ENCODE results near the gene CPNE8.

Gene CPNE8

DNA sequence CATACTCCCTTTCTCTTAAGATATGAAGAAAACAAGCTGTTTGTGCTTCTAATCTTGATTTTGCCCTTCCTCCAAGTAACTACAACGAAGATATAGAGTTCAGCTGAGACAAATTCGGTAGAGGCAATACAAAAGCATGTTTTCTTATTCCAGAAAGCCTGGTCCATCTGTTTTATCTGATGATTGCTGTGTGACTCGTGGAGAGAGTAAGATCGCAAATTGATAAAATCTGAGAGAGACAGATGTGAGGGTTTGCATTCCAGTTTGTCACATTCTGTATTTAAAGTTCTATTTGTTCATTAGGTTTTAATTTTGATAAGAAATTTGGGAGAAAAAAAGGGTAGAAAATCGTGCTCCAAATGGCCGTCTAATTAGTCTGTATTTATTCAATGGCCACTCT is 192.1 kb downstream of the CPNE8 start:
- DNase-seq = no peak

DNA sequence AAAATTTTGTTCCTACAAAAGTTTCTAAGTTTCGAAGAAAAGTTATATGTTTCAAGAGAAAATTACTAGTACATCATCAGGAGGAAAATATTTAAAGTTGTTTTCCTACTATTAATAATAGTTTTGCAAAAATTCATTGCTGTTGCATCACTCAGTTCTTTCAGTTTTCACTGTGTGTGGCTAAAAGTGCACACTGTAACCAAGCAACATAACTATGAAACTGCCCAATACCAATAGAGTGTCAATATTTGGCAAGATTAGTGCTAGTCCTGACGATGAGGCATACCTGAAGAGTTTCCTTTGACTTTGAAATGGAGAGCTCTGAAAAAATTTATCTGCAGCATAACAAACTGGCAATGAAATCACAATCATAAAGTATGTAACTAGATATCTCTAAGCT is 194.3 kb downstream of the CPNE8 start:
- DNase-seq = no peak

DNA sequence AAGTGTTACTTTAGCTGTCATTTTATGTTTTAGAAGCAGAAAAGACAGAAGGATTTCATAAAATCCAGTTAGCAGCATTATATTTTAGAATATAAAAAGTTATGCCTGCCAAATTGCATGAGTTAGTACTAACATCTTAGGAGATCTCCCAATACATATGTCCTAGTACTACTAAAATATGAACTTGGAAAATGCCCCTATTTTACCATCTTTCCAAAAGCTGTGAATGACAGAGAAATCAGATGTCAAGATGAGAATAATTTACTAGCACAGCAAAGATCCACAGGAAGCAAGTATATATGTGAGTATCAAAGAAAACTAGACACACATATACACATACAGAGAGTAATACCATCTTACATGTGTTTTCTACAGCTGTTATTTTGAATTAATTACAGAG is 196.9 kb downstream of the CPNE8 start:
- DNase-seq = no peak

DNA sequence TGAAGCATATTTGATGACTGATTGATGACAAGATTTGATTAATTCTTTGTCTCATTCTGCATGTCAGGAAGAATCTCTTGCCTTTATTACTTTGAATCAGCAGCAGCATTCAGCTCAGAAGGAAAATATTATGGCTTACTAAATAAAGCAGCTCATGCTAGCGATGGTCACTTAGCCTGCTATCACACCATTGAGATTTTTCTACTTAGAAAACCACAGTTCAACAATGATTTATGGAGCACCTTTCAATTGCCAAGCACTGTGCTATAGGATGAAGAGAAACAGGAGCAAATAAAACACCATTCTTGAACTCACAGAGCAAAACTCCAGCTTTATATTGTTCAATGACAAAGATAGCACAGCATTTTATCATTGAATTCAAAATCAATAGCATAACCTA is 197.7 kb downstream of the CPNE8 start:
- DNase-seq = no peak

DNA sequence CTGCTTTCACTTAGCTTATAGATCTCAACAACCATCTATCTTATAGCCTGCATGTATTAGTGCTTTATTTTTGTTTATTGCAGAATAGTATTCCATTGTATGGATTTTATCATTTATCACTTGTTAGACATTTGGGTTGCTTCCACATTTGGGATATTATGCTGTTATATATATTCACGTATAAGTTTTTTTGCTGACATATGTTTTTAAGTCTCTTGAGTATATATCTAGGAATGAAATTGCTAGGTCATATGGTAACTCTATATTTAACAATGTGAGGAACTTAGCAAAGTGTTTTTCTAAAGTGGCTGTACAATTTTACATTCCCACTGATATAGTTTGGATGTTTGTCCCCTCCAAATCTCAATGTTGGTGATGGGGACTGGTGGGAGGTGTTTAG is 208.1 kb downstream of the CPNE8 start:
- DNase-seq = no peak

DNA sequence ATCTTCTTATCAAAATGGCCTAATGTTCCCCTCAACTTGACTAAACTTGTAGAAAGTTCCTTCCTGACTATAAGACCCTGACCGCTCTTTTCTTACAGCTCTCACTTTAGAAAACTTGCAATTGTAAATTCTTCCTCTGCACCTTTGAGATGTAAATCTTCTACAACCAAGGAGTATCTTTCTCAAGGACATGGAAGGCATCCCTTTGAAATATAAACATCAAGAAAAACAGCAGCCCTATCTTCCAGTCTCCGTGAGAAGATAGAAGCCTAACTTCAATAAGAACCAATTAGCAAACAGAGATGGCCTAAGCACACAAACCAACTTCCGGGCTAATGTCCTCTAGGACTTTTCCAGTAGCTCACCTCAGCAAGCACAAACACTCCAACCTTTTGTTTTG is 210.3 kb downstream of the CPNE8 start:
- DNase-seq = no peak

DNA sequence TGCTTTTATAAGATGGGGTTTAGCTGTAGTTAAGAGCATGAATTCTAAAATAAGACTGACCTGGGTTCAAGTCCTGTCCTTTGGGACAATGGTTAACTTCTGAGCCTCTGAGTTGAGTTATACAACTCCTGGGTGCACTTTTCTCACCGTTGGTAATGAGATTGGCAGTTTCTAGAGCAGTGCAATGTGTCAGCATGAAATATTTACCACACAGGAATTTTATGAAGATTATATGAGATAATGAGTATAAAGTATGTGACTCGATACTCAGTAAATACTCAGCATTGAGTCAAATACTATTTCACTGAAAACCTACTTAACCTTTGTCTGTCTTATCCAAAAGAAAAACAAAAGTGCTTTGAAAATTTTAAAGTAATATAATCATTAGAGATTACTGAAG is 214.2 kb downstream of the CPNE8 start:
- DNase-seq = no peak

DNA sequence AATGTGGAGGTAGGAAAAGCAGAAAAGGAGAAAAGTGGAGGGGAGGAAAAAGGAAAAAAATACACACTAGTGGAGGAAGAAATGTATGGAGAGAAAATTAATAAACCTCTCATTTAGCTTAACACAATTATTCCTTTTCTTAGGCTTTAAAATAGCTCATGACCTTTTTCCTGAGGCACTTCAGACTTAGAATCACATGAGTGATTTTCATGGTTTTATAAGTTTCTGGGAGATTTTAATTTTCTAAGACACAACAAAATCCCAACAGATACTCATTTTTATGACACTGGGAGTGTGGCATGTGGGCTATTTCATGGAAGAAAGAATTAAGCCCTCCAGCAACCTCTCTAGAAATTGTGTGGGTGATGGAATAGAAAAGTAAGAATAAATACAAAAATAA is 214.7 kb downstream of the CPNE8 start:
- no peak for DNase-seq

DNA sequence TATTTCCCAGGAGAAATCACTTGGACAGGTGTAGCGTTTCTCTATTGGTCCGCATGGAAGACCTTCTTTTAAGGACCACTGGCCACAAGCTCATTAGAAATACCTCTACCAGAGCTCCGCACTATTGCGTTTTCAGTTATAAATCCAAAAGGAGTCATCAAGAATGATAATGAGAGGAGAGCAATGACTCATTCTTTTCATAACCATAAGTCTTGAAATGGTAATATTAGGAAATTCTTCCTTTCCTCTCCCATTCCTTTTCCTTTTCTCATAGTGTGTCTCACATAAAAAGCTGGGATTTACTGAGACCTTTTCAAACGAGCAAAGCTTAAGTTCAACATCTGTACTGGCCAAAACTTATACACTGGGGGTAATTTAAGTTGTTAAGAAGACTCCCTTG is 215.7 kb downstream of the CPNE8 start:
- no peak for DNase-seq

DNA sequence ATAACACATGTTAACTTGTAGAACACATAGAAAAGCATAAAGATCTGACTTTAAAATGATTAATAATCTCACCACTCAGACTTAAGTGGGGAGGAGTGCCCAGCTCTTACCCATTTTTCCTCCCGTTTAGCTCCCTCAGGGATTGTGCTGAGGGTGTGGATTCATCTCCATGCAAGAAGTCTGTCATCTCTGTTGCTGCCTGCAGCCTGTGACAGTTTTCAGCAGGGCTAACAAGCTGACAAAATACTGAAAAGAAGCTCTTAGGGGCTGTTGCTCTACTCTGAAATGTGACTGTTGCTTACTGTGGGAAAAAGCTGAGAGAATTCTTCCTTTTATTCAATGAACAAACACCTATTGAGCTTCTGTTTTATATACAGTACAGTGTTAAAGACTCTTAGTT is 216.2 kb downstream of the CPNE8 start:
- no peak for DNase-seq

DNA sequence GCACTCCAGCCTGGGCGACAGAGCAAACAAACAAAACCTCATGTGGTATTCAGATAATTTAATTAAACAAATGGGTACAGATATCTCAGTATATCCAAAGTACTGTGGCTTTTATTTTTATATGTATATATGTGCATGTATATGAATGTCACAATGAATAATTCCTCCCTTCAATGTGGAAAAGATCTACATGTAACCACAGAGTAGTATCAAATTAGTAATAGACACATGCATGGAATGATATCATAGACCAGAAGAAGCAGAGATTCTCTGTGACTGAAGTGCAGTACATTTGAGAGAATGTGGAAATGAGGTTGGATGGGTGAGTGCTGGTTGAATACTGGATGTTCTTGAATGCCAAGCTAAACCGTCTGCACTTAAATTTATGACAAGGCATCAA is 222.9 kb downstream of the CPNE8 start:
- no peak for DNase-seq

DNA sequence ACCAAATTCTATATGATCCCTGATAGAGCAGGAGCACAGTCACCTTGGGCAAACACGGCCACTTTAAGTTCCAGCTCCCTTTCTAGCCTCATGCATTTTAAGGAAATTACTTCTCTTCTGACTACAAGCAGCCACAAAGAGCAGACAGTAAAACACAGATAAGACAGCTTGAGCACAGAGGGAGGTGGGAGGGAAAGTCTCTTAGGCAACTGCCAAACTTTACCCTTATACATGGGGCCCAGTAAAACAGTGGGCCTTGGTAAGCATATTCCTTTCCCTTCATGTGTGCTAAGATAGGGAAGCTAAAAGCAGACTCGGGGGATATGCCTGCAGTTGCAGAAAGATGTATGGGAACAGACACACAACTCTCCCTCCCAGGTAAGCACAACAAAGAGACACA is 235.9 kb downstream of the CPNE8 start:
- no peak for DNase-seq

DNA sequence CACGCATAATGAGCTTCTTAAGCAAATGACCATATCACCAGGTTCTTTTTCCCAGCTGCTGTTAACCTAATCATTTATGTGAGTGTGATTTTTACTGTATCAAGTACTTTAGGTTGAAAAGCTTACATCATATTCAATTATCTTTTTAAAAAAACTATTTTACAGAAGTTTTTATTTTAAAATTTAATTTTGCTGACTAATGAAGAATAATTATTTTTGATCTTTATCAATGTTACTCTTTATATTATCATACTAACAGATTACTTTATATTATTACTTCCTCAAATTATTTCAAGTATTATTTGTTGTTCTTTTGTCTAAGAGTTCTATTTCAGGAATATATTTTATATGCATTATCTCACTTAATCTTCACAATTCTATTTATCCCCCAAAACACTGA is 236.3 kb downstream of the CPNE8 start:
- DNase-seq = no peak

DNA sequence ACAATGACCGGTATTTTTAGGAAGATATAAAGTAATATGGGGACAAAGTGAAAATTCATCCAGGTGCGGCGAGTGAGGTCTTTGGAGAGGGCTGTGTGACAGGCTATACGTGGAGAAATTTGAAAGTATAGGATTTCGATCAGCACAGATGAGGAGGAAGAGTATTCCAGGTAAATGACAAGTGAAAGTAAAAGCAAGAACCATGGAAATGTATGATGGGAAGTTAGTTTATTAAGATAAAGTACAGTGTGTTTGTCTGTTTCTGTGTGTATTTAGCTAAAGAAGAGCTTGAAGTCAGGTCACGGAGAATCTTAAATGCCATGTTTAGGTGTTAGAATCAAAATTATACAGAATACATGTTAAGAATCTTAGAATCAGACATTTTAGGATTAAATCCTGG is 239.0 kb downstream of the CPNE8 start:
- DNase-seq = no peak

DNA sequence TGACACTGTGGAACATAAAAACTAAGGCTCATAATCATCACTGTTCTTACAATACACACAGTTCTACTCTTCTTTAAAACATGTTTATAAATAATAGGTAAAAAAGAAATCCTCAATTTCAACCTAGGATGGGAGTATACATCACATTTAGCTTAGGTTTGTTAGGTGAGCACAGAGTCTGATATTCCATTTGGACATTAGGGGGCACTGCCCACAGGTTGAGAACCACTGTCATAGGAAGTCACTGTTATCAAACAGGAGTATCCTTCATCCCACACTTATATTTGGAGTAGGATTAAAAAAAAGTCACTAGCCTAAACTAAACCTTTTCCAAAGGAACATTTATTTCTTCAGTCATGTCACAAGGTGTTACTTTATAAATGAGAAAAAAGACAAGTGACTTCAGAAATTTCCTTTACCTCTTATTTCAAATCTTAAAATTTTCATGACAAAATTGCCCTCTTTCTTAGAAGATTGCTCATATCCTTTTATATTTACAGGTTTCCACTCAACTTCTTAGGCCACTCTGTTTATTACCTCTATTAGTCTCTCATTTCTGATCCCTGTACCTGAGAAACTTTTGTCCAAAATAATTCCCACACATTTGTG is 240.6 kb downstream of the CPNE8 start:
- DNase-seq = no peak

DNA sequence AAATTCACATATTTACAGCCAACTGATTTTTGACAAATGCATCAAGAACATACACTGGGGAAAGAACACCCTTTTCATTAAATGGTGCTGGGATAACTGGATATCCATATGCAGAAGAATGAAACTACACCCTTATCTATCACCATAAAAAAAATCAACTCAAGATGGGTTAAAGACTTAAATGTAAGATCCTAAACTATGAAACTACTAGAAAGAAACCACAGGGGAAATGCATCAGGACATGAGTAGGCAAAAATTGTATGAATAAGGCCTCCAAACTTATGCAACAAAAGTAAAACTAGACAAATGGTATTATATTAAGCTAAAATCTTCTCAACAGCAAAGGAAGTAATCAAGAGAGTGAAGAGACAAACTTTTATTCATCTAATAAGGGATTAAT is 242.6 kb downstream of the CPNE8 start:
- no peak for DNase-seq

DNA sequence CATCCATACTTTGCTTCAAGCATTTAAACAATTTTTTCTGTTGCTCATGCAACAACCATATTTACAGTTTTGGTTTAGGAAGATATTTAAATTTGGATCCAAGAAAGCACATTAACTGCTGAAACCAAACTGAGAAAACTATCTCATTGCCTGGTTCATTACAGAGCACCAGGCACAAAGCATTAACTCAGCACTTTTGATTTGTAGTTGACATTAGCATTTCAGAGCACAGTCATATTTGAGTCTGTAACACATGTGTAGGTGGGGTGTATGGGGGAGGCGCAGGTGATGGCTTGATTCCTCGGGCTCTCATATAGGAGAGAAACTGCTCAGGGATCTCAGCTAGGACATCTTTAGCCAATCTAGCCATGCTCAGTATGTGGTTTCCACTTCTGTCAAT is 251.7 kb downstream of the CPNE8 start:
- DNase-seq = no peak

DNA sequence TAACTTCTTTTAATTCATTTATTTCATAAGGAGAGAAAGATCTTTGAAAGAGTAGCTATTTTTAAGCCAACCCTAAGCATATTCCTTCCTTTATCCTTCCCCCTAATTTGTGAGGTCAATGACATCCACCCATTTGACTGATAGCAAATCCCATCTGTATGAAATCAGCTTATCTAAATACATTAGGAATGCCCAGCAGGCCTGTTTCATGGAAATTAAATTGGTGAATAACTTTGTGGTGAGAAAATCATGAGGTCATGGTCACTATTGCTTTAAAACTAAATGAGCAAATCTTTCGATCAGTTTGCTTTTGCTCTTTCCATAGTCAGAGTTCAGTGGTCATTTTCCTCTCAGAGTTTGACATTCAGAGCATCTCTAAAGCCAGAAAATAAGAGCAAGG is 256.6 kb downstream of the CPNE8 start:
- DNase-seq = no peak

DNA sequence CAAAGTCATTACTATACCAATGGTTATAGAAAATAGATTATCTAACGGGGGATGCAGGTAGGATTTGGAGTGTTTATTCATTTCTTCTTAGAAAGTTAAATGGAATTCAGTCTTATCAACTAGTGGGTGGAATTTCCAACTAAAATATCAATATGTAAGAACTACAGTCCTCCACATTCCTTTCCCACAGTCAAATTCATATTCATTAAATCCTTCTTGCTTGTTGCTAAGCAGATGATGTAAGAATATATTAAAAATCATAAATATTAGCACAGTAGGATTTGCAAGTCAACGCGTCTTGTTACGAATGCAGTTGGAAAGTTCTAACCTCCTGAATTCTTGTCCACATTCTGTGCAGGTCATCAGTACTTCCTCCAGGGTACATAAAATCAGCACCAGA is 259.2 kb downstream of the CPNE8 start:
- no peak for DNase-seq

DNA sequence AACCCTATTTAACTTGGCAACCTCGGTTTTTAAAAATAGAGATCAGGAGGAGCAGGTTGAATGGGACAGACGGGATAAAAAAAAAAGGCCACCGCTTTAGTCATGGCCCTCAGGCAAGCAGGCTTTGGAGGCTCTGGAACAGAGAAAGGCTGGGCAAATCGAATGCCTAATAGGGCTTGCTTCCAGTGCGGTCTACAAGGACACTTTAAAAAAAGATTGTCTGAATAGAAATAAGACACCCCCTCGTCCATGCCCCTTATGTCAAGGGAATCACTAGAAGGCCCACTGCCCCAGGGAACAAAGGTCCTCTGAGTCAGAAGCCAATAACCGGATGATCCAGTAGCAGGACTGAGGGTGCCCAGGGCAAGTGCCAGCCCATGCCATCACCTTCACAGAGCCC is 265.8 kb downstream of the CPNE8 start:
- no peak for DNase-seq

DNA sequence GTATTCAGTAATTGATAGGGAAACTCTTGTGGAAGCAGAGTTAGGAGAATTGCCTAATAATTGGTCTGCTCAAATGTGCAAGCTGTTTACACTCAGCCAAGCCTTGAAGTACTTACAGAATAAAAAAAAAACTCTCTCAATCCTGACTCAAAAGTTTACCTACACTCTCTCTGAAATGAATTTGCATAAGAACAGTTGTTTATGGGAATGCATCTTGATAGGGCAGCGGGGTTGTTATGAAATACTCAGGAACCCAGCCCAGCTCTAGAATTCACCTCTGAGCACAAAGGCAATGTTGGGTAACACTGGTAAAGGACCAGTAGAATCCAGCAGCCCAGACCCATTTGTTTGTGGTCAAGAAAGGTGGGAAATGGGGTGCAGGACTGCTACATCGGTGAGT is 267.0 kb downstream of the CPNE8 start:
- no peak for DNase-seq

DNA sequence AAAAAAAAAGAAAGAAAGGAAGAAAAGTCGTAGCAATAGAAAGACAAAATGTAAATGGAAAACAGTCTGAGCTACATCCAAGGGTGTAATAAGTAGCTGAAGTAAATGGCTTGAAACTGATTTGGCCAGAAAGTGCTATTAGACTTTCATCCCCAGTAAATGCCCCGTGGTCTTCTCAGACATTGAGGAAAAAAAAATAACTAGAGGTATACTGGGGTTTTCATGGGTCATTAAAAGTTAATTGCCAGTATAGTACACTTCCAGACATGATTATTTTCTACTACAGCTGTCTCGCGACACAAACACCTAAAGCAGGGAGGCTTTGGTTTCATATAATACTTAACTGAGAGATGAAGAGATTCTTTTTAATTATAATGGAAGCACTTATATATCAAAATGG is 271.9 kb downstream of the CPNE8 start:
- DNase-seq = no peak

DNA sequence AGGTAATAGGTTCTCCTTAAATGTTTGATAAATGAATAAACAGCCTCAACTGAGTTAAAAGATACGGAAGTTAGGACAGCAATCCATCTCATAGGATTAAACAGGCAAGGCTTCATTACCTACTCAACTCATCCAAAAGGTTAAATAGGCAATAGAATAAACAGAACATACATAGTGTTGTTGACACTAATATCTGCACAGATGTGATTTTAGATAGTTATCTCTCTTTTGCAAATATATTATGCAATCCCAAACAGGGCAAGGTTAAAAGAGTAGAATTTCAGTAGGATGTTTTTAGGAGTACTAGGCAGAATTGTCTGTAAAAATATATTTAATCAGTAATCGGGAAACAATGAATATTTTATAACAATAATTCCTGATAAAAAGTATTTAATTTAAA is 276.3 kb downstream of the CPNE8 start:
- DNase-seq = no peak

DNA sequence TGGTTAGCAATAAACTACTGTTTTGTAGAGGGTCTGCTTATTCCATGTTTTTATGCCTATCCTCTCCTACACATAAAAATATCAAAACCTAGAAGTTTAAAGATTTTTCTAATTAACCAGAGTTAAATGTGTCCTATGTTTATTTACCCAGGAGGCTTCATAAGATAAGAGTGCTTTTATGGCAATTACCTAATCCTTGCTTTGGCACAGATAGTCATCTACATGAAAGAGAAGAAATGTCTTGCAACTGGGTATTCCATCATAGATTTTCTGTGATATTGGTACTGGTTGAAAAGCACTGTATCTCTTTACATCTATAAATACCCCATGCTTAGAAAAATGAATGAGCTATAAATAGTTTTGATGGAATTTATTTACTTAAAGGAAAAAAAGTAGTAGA is 277.1 kb downstream of the CPNE8 start:
- DNase-seq = no peak

DNA sequence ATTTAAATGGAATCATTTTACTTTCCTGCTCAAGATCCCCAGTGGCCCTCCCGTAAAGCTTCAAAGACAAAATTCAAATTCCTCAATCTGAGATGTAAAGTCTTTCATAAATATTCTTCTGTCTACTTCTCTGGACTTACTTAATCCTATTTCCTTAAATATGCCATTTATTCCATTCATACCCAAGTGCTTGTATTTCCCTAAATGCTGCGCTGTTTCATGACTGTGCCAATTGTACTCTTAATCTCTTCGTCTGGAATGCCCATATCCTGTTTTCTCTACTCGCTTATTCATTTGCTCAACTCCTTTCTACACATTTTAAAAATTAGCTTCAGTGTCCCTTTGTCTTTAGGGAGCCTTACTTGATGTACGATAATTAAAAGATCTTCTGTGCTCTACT is 280.1 kb downstream of the CPNE8 start:
- DNase-seq = no peak

DNA sequence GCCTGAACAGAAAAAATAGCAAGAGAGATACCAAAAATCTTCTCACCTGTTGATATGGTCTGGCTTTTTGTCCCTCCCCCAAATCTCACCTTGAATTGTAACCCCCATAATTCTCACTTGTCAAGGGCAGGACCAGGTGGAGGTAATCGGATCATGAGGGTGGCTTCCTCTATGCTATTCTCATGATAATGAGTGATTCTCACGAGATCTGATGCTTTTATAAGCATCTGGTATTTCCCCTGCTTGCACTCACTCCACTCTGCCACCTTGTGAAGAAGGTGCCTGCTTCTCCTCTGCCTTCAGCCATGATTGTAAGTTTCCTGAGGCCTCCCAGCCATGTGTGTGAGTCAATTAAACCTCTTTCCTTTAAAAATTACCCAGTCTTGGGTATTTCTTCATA is 291.2 kb downstream of the CPNE8 start:
- DNase-seq = no peak
